Measurements from ENCODE around the gene FIBCD1.

The FIBCD1 gene

GRCh38 chr9:130920233-130920632 is 18.8 kb downstream of the FIBCD1 start:
- DNase-seq (ENCODE audit: low spot score): no peak
- in situ Hi-C loops (cut with MboI; ENCODE audit: low pct_unique_long_range_greater_than_20kb, low sequenced_read_pairs, unreplicated experiment): no loop called here
- TF ChIP-seq, protein P1, sequence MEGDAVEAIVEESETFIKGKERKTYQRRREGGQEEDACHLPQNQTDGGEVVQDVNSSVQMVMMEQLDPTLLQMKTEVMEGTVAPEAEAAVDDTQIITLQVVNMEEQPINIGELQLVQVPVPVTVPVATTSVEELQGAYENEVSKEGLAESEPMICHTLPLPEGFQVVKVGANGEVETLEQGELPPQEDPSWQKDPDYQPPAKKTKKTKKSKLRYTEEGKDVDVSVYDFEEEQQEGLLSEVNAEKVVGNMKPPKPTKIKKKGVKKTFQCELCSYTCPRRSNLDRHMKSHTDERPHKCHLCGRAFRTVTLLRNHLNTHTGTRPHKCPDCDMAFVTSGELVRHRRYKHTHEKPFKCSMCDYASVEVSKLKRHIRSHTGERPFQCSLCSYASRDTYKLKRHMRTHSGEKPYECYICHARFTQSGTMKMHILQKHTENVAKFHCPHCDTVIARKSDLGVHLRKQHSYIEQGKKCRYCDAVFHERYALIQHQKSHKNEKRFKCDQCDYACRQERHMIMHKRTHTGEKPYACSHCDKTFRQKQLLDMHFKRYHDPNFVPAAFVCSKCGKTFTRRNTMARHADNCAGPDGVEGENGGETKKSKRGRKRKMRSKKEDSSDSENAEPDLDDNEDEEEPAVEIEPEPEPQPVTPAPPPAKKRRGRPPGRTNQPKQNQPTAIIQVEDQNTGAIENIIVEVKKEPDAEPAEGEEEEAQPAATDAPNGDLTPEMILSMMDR (IDR thresholded peaks at IDR 0.05; ENCODE audit: extremely low read depth, insufficient read depth, missing control alignments): no peak

- DNase-seq (ENCODE audit: low spot score): no peak
- in situ Hi-C loops (cut with MboI; ENCODE audit: low pct_unique_long_range_greater_than_20kb, low sequenced_read_pairs, unreplicated experiment): no loop called here
- TF ChIP-seq, protein P1 (IDR thresholded peaks at IDR 0.05; ENCODE audit: extremely low read depth, insufficient read depth, missing control alignments): no peak
These were observed 19.4 kb downstream of the FIBCD1 start for GRCh38 chr9:130919559-130920145.

DNA sequence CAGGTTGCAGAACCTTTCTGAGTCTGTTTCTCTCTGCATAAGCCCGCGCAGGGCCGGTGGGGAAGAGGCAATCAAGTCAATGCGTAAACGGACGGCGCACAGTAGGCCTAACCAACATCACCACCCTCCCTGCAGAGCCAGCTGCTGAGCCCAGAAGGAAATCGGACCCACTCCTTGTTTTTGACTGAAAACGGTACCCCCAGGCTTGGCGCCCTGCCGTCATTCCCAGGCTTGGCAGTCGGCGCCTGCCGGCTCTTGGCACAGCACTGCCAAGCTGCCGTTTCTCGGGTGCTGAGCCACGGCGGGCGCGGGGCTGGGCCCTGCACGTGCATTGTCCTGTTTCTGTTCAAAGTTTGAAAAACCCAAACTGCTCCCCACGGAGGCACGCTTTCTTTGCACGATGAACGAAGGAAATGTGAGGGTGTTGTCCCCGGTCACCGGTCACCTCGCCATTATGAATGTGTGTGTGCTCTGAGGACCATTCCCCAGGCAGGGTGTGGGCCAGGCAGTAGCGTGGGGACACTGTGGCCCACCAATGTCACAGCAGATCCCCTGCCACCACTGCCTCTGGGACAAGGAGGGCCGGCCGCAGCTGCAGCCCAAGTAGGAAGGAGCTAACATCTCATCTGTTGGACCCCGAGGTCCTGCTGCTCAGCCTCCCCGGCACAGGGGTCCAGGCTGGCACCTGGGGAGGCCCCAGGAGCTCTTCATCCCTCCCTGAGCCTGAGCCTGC is 20.1 kb downstream of the FIBCD1 start:
- DNase-seq (ENCODE audit: low spot score): no peak
- TF ChIP-seq, protein P1 (IDR thresholded peaks at IDR 0.05; ENCODE audit: extremely low read depth, insufficient read depth, missing control alignments): no peak
- in situ Hi-C loops (cut with MboI; ENCODE audit: low pct_unique_long_range_greater_than_20kb, low sequenced_read_pairs, unreplicated experiment): no loop called here

DNA sequence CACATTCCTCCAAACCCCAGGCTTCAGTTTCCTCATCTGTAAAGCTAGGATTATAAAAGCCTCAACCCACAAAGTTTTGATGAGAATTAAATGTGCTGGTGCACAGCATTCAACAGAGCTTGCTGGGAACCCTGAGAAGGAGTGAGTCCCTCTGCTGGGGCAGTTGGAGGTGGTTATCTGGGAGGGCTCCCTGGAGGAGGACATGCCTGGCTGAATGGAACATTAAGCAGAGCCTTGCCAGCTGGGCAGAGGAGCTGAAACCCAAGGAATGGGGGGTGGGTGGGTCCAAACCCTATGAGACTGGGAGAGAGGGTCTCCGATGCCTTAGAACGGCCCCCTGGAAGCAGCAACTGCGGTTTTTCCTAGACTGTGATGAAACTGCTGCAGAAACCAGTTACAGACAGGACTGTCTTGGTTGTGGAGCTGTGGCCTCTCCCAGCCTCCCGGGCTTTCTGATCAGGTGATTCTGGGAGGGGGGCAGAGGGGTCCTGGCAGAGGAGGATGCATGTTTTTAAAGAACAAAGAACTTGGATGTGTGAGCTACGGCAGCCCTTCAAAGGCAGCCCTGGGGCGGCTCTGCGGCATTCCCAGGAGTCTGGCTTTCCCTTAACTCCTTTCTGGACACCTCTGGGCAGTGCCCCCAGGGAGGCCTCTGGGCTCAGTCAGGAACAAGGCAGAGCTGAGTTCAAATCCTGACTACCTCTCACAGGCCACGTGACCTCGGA is 20.8 kb downstream of the FIBCD1 start:
- in situ Hi-C loops (cut with MboI; ENCODE audit: low pct_unique_long_range_greater_than_20kb, low sequenced_read_pairs, unreplicated experiment): no loop called here
- TF ChIP-seq, protein P1 (IDR thresholded peaks at IDR 0.05; ENCODE audit: extremely low read depth, insufficient read depth, missing control alignments): no peak
- DNase-seq (ENCODE audit: low spot score): no peak

GRCh38 chr9:130917168-130917960 is 21.7 kb downstream of the FIBCD1 start:
- in situ Hi-C loops (cut with MboI; ENCODE audit: low pct_unique_long_range_greater_than_20kb, low sequenced_read_pairs, unreplicated experiment): no loop called here
- TF ChIP-seq, protein P1 (IDR thresholded peaks at IDR 0.05; ENCODE audit: extremely low read depth, insufficient read depth, missing control alignments): no peak
- DNase-seq (ENCODE audit: low spot score): no peak

- in situ Hi-C loops (cut with MboI; ENCODE audit: low pct_unique_long_range_greater_than_20kb, low sequenced_read_pairs, unreplicated experiment): no loop called here
- no peak for DNase-seq (ENCODE audit: low spot score)
- TF ChIP-seq, protein P1 (IDR thresholded peaks at IDR 0.05; ENCODE audit: extremely low read depth, insufficient read depth, missing control alignments): no peak
These were observed 24.0 kb downstream of the FIBCD1 start for GRCh38 chr9:130915096-130915447.
